IPS-NIHi7 (cell line): Measurements from ENCODE around the gene SCN2B.
"Not testable (repeated sequence)": the region's sequence is repeated elsewhere in the genome, so short reads cannot be mapped to it uniquely, and the experiment has no call there.

ENCODE experiments used
- DNase-seq: peaks from one replicate; pipeline ENCODE4 v3.0.0; 2012; ENCODE audit warnings: mixed read lengths; ENCODE audit errors: extremely low spot score

Gene SCN2B

GRCh38 chr11:118206391-118207031 is 30.1 kb upstream of the SCN2B start:
- DNase-seq = no peak

GRCh38 chr11:118205606-118206378 is 29.4 kb upstream of the SCN2B start:
- no peak for DNase-seq

GRCh38 chr11:118202599-118203422 is 26.4 kb upstream of the SCN2B start:
- DNase-seq = no peak

GRCh38 chr11:118201966-118202365 is 25.5 kb upstream of the SCN2B start:
- no peak for DNase-seq

- no peak for DNase-seq
Observed at GRCh38 chr11:118200901-118201680, 24.7 kb upstream of the SCN2B start.

- DNase-seq = no peak
Observed at GRCh38 chr11:118200497-118200896, 24.1 kb upstream of the SCN2B start.

- DNase-seq = no peak
Observed at GRCh38 chr11:118199135-118199534, 22.7 kb upstream of the SCN2B start.

GRCh38 chr11:118198370-118198769 is 21.9 kb upstream of the SCN2B start:
- DNase-seq = peak; percentile 88

- no peak for DNase-seq
Observed at GRCh38 chr11:118194835-118195627, 18.6 kb upstream of the SCN2B start.

GRCh38 chr11:118193910-118194566 is 17.6 kb upstream of the SCN2B start:
- no peak for DNase-seq

- DNase-seq = not testable (repeated sequence)
Observed at GRCh38 chr11:118192817-118193216, 16.4 kb upstream of the SCN2B start.

- DNase-seq = not testable (repeated sequence)
Observed at GRCh38 chr11:118190942-118191506, 14.6 kb upstream of the SCN2B start.

GRCh38 chr11:118186346-118187107 is 10.1 kb upstream of the SCN2B start:
- no peak for DNase-seq

GRCh38 chr11:118184784-118185579 is 8.5 kb upstream of the SCN2B start:
- DNase-seq = no peak

- DNase-seq = not testable (repeated sequence)
Observed at GRCh38 chr11:118183691-118184090, 7.3 kb upstream of the SCN2B start.

- peak; percentile 79 for DNase-seq
Observed at GRCh38 chr11:118180300-118180703, 3.9 kb upstream of the SCN2B start.

- no peak for DNase-seq
Observed at GRCh38 chr11:118176778-118177134, 317 bp upstream of the SCN2B start.
